ENCODE results near the gene JAKMIP3. TPM values are rescaled to one million over a fixed set of nuclear protein-coding genes. Genes with fewer than 3 reads are reported as not detected.

Gene JAKMIP3
- polyA plus RNA-seq, 3 donors: 0.15 to 0.45 (median 0.31) TPM

DNA sequence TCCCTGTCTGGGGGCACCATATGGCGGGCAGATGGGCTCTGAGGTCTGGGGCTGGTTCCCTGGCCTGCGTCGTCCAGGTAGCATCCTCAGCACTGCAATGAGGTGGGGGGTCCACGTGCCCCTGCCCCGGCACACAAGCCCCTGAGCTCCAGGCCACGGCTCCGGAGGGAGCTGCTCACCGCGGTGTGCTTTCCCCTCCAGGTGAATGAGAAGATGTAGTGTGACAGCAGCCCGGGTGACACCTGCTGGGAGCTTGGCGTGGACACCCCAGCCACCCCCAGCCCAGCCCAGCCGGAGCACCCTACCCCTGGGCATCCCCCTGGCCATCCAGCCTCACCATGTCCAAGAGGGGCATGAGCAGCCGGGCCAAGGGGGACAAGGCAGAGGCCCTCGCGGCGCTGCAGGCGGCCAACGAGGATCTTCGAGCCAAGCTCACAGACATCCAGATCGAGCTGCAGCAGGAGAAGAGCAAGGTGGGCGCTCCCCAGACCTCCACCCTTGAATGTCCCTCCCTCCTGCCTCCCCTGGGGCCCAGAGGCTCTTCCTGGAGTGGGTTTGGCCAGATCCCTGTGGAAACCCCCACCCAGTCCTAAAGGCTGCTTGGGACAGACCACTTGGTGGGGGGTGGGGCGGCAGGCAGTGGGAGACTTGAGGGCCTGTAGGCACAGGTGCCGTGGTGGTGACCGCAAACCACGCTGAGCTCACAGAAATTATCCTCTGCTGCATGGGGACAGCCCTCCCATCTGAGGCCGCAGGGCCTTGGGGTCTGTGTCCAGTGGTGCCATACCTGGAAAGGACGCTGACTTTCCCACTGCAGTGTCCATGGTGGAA lies 38.9 kb downstream of the JAKMIP3 start:
- 86 to 92% (median 90%) methylated on average over 25 to 27 of the region's 27 CpGs for WGBS, 3 donors
- H3K27ac ChIP-seq (ENCODE audit: low read depth, low read length): no peak overlapping the region

DNA sequence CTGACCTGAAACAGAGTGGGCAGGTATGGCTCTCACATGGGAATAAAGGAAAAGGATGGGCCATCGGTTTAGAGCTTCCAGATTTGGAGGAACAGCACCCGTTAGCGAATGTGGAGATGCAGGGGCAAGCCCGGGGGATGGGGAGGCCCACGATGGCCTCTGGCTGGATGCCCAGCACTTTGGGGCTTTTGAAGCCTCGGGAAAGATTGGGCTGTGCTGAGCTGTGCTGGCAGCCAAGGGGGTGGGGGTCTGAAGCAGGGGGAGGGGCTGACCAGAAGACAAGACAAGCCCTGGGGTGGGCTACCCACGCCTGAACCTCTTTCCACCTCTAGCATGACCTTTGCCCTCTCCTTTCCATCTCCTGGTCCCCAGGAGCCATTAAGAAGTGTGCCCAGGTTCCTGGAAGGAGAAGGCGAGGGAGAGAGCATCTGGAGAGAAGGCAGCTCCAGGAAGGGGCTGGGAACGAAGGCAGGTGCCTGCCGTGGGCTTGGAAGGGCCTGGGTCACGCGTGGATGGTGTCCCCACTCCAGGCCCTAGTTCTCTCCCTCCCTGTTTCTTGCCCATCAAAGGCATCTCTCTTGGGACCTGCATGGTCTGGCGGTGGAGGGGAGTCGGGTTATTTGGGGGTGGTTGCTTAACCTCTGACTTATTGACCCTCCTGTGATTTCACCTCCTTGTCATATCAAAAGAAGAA lies 39.7 kb downstream of the JAKMIP3 start:
- 75 to 80% (median 76%) methylated on average over 14 of the region's 14 CpGs for WGBS, 3 donors
- no peak overlapping the region for H3K27ac ChIP-seq (ENCODE audit: low read depth, low read length)

DNA sequence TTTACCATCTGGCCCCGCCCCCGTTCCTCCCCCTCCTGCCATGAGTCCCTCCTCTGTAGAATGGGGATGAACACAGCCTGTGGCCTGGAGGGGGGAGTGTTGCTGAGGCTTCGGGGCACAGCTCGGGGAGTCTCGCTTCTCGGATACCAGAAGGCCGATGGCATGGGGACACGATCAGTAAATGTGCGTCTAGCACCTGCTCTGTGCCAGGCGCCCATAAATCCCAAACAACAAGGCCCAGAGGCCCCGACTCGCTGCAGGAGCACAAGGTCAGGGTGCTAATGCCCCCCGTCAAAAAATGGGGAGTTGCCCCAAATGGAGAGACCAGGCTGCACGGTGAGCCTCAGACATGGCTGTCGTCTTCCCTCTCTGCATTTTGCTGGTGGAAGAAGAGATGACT lies 40.7 kb downstream of the JAKMIP3 start:
- 79 to 93% (median 90%) methylated on average over 15 of the region's 15 CpGs for WGBS, 3 donors
- no peak overlapping the region for H3K27ac ChIP-seq (ENCODE audit: low read depth, low read length)

DNA sequence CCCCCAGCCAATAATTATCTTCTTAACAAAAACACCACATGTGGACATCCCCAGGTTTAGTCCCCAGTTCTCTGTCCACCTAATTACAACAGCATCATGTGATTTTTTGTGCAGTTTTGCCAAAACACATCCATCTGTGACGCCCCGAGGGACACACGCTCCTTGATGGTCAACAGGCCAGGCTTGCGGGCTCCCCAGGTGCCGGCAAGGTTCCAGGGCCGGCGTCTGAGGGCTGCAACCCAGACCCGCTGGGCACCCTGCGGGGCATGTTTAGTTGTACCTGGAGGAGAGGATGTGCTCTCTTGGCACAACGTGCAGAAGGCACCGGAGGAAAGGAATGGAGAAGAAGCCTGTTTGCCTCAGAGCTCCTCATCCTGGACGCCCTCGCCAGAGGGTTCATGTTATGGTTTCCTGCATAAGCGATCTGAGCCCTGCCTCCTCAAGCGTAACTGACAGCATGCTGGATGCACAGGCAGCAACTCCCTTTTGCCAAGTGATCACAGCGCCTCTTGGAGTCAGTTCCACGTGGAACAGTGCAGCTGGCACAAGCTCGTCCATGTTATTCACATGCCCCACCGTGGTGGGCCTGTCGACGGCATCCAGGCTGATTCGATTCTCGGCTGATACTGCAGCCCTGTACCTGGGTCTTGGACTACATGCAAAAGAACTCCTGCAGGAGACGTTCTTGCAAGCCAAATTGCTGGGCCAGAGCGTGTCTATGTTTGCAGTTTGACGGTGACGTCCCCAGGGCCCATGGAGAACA lies 41.6 kb downstream of the JAKMIP3 start:
- no peak overlapping the region for H3K27ac ChIP-seq (ENCODE audit: low read depth, low read length)
- 89 to 90% (median 89%) methylated on average over 27 of the region's 27 CpGs for WGBS, 3 donors

DNA sequence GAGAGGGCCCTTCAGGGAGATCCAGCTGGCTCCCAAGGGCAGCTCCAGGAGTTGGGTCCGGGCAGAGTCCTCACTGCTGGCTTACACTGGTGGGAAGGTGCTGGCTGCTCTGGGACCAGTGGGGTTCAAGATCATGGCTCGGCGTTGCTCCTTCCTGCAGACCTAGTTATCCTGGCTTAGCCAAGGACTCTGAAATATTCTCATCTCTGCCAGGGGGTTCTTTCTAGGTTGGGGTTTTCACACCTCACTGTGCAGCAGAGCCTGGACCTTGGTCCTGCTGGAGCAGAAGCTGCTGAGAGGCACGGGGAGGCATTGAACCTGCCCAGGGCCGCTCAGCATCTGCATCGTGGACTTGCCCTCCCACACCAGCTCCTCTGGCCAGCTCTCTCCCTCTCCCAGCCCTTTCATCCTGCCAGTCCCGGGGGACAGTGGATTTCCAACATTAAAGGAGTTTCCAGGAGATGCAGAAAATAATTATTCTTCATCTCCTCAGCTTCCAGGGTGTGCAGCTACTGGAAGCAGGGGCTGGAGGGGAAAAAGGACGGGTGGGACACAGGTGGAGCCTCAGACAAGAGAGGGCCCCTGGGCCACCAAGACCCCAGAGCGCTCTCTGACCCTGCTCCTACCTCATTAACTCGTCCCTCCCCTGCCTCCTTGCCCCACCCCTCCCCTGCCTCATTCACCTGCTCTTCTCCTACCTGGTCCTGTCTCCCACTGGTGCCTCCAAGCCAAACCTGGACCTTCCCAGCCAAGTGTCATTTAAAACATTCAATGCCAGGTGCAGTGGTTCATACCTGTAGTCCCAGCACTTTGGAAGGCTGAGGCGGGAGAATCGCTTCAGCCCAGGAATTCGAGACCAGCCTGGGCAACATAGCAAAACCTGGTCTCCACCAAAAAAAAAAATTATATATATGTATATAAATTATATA lies 42.5 kb downstream of the JAKMIP3 start:
- WGBS, 3 donors: 74 to 83% (median 75%) methylated on average over 13 of the region's 13 CpGs
- H3K27ac ChIP-seq (ENCODE audit: low read depth, low read length): no peak overlapping the region

DNA sequence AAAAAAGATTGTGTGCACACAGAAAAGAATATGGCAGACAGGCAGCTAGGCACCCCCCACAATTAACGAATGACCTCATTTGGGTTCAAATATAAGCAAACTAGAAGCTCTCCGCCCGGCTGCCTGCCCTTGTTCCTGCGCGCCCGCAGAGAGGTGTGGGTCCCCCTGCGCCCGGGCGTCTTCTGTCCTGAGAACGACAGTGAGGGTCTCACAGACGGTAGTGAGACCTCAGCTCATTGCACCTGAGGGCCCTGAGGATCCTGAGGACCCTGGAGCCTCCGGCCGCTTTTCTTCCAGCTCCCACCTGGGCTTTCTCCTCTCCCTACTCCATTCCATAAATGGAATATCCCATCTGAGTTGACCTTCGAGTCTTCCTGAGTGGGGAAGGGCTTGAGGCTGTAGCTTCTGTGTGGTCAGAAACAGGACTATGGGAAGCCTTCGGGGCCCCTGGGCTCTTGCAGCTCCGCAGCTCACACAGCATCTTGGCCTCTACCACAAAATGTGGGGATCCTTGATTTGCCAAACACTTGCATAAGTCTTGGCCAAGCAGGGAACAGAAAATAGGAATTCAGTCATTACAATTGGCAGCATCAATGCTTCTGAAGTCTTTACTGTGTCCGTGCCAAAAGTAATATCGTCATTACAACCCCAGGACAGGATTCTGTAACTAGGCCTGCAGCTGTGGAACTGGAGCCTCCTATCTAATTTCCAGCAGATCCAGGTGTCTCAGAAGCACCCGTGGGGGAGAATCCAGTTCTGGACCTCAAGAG lies 43.8 kb downstream of the JAKMIP3 start:
- H3K27ac ChIP-seq (ENCODE audit: low read depth, low read length): no peak overlapping the region
- WGBS, 3 donors: 83 to 87% (median 84%) methylated on average over 19 of the region's 19 CpGs

DNA sequence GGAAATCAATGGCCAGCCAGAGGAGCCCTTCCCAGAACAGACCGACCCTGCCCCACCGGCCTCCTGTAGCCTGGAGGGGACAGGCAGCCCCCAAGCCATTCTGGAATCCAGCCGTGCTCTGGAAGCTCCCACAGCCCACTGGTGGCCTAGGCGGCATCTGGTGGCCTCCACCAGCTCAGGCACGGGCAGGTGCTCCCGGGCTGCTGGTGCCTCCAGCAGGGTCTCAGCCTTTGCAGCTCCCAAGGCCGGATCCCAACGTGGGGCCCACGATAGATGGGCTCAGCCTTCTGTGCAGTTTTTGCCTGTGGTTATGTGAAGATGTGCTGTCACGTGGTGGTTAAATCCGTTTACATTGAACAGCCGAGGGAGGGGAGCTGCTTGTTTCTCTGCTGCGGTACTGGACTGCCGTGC lies 44.4 kb downstream of the JAKMIP3 start:
- WGBS, 3 donors: 67 to 72% (median 72%) methylated on average over 14 of the region's 14 CpGs

DNA sequence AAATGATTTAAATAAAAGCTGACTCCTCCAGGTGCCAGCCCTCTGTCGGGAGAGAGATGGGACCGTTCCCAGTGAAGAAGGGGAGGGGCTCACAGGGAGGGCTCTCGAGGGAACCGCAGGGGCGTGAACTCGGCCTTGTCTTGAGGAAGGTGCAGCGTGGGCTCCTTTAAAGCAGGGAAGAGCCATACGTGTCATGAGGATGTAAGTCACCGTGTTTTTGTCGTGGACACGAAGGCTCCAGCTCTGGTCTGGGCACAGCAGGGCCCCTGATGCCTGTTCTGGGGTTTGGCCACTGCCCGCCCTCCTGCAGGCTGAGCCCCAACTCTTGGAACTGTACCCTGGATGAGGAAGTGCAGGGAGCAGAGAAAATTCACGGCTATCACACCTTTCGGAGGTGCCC lies 45.0 kb downstream of the JAKMIP3 start:
- 63 to 66% (median 65%) methylated on average over 14 of the region's 14 CpGs for WGBS, 3 donors
- no peak overlapping the region for H3K27ac ChIP-seq (ENCODE audit: low read depth, low read length)

More for the DNA sequence above, 44.4 kb downstream of the JAKMIP3 start:
- no peak overlapping the region for H3K27ac ChIP-seq (ENCODE audit: low read depth, low read length)

DNA sequence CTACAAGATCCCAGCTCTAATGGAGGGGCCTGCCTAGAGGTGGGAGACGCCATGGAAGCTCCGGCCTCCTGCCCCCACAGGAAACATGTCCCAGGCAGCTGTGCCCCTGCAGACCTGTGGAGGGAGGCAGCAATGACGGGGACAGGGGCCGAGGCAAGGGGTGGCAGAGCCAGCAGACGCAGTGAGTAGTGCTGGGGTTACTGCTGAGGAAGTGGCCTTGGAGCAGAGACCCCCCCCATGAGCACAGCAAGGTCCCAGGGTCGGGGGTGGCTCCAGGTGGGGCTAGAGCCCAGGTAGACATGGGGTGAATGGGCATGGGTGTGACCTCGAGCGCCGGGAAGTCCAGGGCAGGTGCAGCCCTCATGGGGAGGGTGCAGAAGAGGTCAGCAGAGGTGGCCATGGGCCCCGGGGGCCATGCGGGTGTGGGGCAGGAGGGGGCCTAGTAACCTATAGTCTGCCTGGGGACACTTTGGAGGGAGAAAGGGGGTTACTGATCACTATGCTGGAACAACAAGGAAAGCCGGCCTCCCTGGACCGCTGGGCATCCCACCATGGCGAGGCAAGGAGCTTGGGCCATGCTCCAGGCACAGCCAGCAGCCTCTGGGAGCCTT lies 45.5 kb downstream of the JAKMIP3 start:
- WGBS, 3 donors: 61 to 86% (median 85%) methylated on average over 13 to 14 of the region's 14 CpGs
- no peak overlapping the region for H3K27ac ChIP-seq (ENCODE audit: low read depth, low read length)

DNA sequence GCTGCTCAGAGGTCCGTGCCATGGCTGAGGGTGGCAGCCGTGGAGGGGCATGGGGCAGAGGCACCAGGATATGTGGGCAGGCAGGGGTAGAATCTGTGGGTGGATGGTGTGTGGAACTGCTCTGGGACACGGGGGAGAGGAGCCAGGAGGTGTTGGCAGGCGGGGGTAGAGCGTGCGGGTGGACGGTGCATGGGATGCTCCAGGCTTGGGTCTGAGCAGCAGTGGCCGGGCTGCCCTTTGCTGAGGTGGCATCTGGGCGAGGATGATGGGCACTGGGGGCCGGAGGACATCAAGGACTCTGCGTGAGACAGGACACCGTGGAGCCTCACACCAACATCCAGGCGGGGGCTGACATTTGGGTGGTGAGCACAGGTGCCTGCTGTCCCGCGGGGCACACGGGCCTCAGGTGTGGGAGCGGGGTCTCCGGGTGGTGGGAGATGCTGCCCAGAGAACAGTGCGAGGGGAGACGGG lies 46.2 kb downstream of the JAKMIP3 start:
- WGBS, 3 donors: 84 to 92% (median 89%) methylated on average over 18 to 20 of the region's 20 CpGs
- no peak overlapping the region for H3K27ac ChIP-seq (ENCODE audit: low read depth, low read length)

DNA sequence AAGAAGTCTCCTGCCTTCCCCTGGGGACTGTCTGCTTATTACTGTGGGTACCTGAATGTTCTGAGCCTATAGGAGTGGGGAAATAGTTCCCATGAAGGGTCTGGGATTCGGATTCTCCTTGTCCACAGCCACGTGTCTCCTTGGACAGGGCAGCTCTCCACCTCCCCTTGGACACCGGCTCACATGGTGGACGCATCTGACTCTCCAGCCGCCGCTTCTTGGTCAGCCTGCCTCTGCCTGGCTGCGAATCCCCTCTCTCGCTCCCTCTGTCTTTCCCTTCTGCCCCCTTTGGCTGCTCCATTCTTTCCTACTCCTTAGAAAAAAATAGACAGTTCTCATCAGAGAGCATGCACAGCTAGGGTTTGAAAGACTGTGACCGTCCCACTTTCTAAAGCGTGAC lies 46.9 kb downstream of the JAKMIP3 start:
- 72 to 89% (median 88%) methylated on average over 10 of the region's 10 CpGs for WGBS, 3 donors
- no peak overlapping the region for H3K27ac ChIP-seq (ENCODE audit: low read depth, low read length)

DNA sequence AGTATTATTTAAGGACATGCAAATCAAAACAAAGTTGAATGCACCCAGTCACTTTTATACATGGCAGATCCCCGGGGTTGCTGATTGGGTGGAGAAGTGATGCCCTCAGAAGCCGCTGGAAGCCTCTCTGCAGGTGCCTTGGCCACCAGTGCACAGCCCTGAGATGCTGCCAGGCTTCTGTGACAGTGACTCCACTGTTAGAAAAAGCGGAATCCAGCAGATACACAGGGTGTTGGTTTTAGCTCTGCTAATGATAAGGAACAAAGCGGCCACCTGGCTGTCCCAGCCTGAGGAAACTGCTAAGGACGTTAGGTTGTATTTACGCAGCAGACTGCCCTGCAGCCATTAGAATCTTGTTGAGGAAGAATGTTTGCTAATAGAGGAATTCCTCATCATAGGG lies 47.5 kb downstream of the JAKMIP3 start:
- no peak overlapping the region for H3K27ac ChIP-seq (ENCODE audit: low read depth, low read length)
- 27 to 76% (median 71%) methylated on average over 6 of the region's 6 CpGs for WGBS, 3 donors

DNA sequence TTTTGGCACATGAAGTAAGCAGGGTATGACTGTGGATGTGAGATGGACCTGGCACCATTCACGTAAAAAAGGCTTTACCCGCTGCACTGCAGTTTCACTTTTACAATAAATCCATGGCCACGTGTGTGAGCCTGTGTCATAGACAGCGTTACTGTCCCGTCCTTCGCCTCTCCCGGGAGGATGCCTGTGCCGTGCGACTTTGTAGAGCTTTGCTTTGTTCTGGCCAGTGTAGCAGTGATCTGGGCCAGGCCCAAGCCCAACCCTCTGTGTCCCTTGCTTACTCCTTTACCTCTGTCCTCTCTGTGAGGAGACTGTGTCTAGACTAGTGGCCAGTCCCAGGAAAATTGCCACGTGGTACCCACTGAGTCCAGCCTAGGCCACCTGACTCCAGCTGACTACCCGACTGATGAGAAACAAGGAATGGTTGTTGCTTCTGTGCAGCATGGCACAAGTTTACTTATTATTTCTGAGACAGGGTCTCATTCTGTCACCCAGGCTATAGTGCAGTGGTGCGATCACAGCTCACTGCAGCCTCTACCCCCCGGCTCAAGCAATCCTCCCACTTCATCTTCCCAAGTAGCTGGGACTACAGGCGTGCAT lies 48.1 kb downstream of the JAKMIP3 start:
- WGBS, 3 donors: 73 to 89% (median 75%) methylated on average over 14 of the region's 14 CpGs
- no peak overlapping the region for H3K27ac ChIP-seq (ENCODE audit: low read depth, low read length)

DNA sequence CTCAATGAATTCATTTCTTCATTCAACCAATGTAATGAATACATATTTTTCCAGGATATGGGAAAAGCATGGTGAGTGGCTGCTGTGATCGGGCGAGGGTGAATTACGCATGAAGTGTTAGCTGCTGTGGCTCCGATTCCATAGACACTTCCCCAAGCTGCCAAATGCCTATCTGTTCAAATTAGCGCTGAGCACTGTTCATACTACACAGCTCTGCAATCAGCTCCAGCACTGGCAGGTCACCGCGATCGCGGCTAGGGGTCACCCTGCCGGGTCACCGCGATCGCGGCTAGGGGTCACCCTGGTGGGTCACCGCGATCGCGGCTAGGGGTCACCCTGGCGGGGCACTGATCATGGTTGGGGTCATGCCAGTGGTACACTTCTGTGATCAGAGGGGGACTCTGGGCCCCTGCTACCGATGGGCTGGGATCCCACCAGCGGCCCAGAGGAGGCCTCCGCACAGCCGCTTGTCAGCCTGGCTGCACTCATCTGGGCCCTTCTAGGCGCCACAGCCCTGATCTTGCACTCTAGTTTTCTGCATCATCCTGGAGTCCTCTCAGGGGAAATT lies 49.3 kb downstream of the JAKMIP3 start:
- WGBS, 3 donors: 92 to 96% (median 95%) methylated on average over 24 of the region's 24 CpGs

More for the DNA sequence above, 49.3 kb downstream of the JAKMIP3 start:
- no peak overlapping the region for H3K27ac ChIP-seq (ENCODE audit: low read depth, low read length)
